Measurements from ENCODE around the gene TNIP1. TPM values are rescaled to one million over a fixed set of nuclear protein-coding genes. Genes with fewer than 3 reads are reported as not detected.

TNIP1 gene
- total RNA-seq, 1 experiment from 2014 or later = 106 TPM

DNA sequence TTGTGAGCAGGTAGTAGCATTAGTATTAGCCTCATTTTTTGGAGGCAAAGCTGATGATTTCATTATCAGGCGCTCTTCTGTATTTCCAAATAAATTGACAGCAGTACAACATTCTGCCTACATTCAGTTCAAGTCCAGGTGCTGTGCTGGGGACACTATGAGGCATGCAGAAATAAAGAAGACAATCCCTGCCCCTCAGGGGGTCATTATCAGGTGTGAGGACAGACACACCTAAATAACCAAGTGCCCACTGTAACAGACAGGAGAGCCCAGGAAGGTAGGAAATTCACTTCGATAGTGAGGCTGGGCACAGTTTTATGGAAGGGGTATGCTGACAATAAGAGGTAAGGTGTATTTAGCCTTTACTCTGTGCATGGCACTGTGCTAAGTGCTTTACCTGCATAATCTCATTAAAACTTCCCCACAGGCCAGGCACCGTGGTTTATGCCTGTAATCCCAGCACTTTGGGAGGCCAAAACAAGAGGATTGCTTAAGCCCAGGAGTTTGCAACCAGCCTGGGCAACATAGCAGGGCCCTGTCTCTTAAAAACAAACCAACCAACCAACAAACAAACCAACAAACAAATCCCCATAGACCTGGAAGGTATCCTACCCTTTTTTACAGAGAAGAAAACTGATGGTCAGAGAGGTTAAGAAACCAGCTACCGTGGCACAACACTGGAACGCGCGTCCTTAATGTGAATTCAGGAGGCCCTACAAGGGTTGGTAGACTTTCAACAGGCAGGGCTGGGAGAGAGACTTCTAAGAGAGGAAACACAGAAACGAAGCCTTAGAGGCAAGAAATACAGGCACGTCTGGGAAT is 77.9 kb downstream of the TNIP1 start:
- DNase-seq (ENCODE audit: low read depth) = no peak

- DNase-seq (ENCODE audit: low read depth) = peak; percentile 33
These were observed 78.6 kb downstream of the TNIP1 start for GRCh38 chr5:151002250-151002649.

DNA sequence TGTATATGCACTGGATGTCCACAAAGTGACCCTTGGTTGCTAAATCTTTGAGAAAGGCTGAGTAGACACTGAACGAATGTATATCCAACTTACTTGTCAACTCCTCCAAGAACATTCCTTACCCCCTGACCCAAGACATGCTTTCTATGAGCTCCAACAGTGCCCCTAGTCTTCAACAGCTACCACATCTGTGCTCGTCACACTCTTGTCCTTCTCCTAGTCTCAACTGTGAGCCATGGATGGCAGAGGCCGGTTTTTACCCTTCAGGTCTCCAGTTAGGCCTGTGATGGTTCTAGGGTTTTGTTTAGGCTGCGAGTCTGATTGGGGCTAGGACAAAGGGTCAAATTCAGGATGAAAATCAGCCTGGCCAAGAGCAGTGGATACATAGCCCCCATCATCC is 79.4 kb downstream of the TNIP1 start:
- no peak for DNase-seq (ENCODE audit: low read depth)

- DNase-seq (ENCODE audit: low read depth) = no peak
These were observed 81.0 kb downstream of the TNIP1 start for GRCh38 chr5:150999704-151000442.

GRCh38 chr5:150993826-150994412 is 86.9 kb downstream of the TNIP1 start:
- DNase-seq (ENCODE audit: low read depth) = no peak

DNA sequence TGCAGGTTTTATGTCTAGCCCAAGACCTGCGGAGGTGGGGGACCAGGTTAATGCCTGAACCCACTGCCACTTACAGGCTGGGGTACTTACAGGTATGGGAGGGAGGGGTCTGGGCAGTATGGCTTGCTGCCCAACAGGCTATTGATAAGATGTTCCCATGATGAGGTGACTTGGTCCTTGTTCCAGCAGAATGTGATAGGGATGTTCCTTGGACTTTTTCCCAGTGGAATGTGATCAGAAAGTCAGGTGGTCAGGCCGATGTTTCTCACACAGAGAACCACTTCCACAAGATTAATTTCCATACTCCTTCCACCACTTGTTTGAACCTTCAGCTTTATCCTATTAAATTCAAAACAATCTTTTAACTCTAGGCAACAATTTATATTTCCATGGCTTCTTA is 87.4 kb downstream of the TNIP1 start:
- DNase-seq (ENCODE audit: low read depth) = no peak

- no peak for DNase-seq (ENCODE audit: low read depth)
These were observed 88.1 kb downstream of the TNIP1 start for GRCh38 chr5:150992705-150993104.

DNA sequence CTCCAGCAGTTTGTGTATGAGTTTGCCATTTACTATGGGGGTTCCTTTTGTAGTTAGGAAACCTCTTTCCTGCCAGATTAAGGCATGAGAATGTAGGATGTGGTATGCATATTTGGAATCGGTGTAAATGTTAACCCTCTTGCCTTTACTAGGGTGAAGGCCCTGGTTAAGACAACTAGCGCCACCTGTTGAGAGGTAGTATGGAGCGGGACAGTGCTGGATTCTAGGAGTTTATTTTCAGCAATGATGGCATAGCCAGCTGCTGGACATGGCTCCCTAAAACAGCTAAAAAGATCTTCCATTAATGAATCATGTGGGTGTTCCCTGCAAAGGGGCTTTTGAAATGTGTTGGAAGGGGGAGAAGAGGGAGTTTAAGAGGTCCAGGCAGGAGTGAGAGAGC is 91.1 kb downstream of the TNIP1 start:
- DNase-seq (ENCODE audit: low read depth) = peak; percentile 5

GRCh38 chr5:150987746-150988145 is 93.1 kb downstream of the TNIP1 start:
- no peak for DNase-seq (ENCODE audit: low read depth)

Other genes starting within 250 kb of the TNIP1 start
- not detected in 2 replicates for gene IRGM, start 234.5 kb downstream of the TNIP1 start, total RNA-seq (2014; rRNA removed; shearing (Covaris generic))
- gene ZNF300, start 176.1 kb downstream of the TNIP1 start, total RNA-seq (2014; rRNA removed; shearing (Covaris generic)) = 6.4 and 7.7 TPM in 2 replicates
- 3.1 and 4.4 TPM in 2 replicates for gene GPX3, start 60.4 kb downstream of the TNIP1 start, total RNA-seq (2014; rRNA removed; shearing (Covaris generic))
- 273 and 335 TPM in 2 replicates for gene ANXA6, start 76.7 kb upstream of the TNIP1 start, total RNA-seq (2014; rRNA removed; shearing (Covaris generic))
- gene CCDC69, start 143.1 kb upstream of the TNIP1 start, total RNA-seq (2014; rRNA removed; shearing (Covaris generic)) = 0.78 and 1.3 TPM in 2 replicates
- 13.3 and 15.5 TPM in 2 replicates for gene GM2A, start 172.2 kb upstream of the TNIP1 start, total RNA-seq (2014; rRNA removed; shearing (Covaris generic))
- not detected in 2 replicates for gene SLC36A3, start 222.7 kb upstream of the TNIP1 start, total RNA-seq (2014; rRNA removed; shearing (Covaris generic))